K562 (cell line): ENCODE results near the gene FBN1. TPM values are rescaled to one million over a fixed set of nuclear protein-coding genes. Genes with fewer than 3 reads are reported as not detected.

Experiments used
- ATAC-seq: fragments of 200-7000 bp; cut with Tn5 transposase; 3 replicates; pipeline ENCODE4 v1.9.1; 2020; ENCODE audit warnings: moderate library complexity
- BruUV-seq: library from RNA; stranded (reverse); fragments of 400-500 nt; replicated peaks from 2 replicates; lab custom pipeline; 2021; lab: Mats Ljungman, UMichigan
- CTCF ChIA-PET: fragments of 300-600 bp; formaldehyde crosslinking; extraction: SDS; loops from one replicate; lab custom pipeline; 2021; ENCODE audit warnings: low intra/inter-chr PET ratio; lab: Yijun Ruan, JAX
- POLR2A ChIA-PET: fragments of 300-600, 350-650 bp; sonication (Branson Sonifier 250); formaldehyde crosslinking; extraction: SDS; loops from one replicate; lab custom pipeline; 2021; ENCODE audit warnings: antibody characterized with exemption, inconsistent platforms; lab: Yijun Ruan, JAX
- DNase-seq, 4 experiments: peaks; one replicate each; pipeline versions ENCODE4 v3.0.0 to v3.0.0-alpha.2; 2011 to 2018; ENCODE audit warnings: low spot score in 3 of 4, mixed read lengths in 3 of 4; ENCODE audit errors: extremely low read depth in 1 of 4
- FAIRE-seq: peaks from 2 replicates; lab custom pipeline; 2011; peaks lifted over from hg19 to GRCh38; lab: Jason Lieb, UNC
- H2AFZ ChIP-seq: 2 replicates; pipeline ENCODE4 v1.6.0; 2011; ENCODE audit warnings: low read depth, low read length, control low read depth, inconsistent platforms
- H3K27ac ChIP-seq: fragments of 200-600 bp; 3 replicates; pipeline ENCODE4 v1.8.0; 2011; ENCODE audit warnings: low read depth, mild to moderate bottlenecking, control low read depth, inconsistent platforms, low read length, moderate library complexity, mixed read lengths; ENCODE audit errors: extremely low read depth
- H3K27me3 ChIP-seq, 2 experiments: fragments of 300-600 bp in 1 of 2; 2 replicates in 1 of 2; 3 replicates in 1 of 2; pipeline versions ENCODE4 v1.6.0 to v1.8.0; 2011; ENCODE audit warnings: inconsistent platforms in 2 of 2, low read length in 2 of 2, mild to moderate bottlenecking in 1 of 2, mixed read lengths in 1 of 2, moderate library complexity in 1 of 2; ENCODE audit not compliant: control insufficient read depth in 2 of 2, insufficient read depth in 2 of 2
- H3K36me3 ChIP-seq: fragments of 300-600 bp; 3 replicates; pipeline ENCODE4 v1.8.0; 2011; ENCODE audit warnings: mild to moderate bottlenecking, low read length, inconsistent platforms; ENCODE audit not compliant: control insufficient read depth, insufficient read depth
- H3K4me1 ChIP-seq, 2 experiments: fragments of 200-600 bp in 1 of 2; replicated peaks in 1 of 2; 2 replicates in 1 of 2; 3 replicates in 1 of 2; pipeline versions ENCODE4 v1.5.1 to v1.8.0; 2011; ENCODE audit warnings: inconsistent platforms in 2 of 2, low read length in 2 of 2, mild to moderate bottlenecking in 1 of 2, mixed read lengths in 1 of 2, moderate library complexity in 1 of 2; ENCODE audit not compliant: control insufficient read depth in 2 of 2, insufficient read depth in 2 of 2
- H3K4me2 ChIP-seq: 2 replicates; pipeline ENCODE4 v1.6.1; 2011; ENCODE audit warnings: low read length, control low read depth, inconsistent platforms, mixed read lengths; ENCODE audit not compliant: insufficient read depth
- H3K4me3 ChIP-seq: fragments of 200-600 bp; sonication (generic), shearing (Covaris generic); 2 replicates; pipeline ENCODE4 v1.5.1; 2016; ENCODE audit warnings: control low read depth, inconsistent platforms
- H3K79me2 ChIP-seq: fragments of 200-600 bp; 3 replicates; pipeline ENCODE4 v1.8.0; 2011; ENCODE audit warnings: low read length, inconsistent platforms; ENCODE audit not compliant: control insufficient read depth, insufficient read depth
- H3K9ac ChIP-seq, 2 experiments: 2 replicates each; pipeline versions ENCODE4 v1.6.0 to v1.6.1; 2011; ENCODE audit warnings: low read depth in 2 of 2, low read length in 2 of 2, control low read depth in 1 of 2, inconsistent platforms in 1 of 2, mild to moderate bottlenecking in 1 of 2, mixed read lengths in 1 of 2; ENCODE audit not compliant: insufficient read depth in 1 of 2
- H3K9me1 ChIP-seq: one replicate; pipeline ENCODE4 v1.6.0; 2011; ENCODE audit warnings: inconsistent platforms, mild to moderate bottlenecking, low read length, moderate library complexity; ENCODE audit not compliant: control insufficient read depth, insufficient read depth
- H3K9me3 ChIP-seq: replicated peaks from 2 replicates; pipeline ENCODE4 v1.5.1; 2011; ENCODE audit warnings: low read depth, low read length, inconsistent platforms; ENCODE audit not compliant: control insufficient read depth, insufficient read depth
- H4K20me1 ChIP-seq: replicated peaks from 2 replicates; pipeline ENCODE4 v1.6.1; 2011; ENCODE audit warnings: low read length, inconsistent platforms, mixed read lengths; ENCODE audit not compliant: control insufficient read depth, insufficient read depth
- CTBP1 ChIP-seq: fragments of 450-650 bp; IDR thresholded peaks from 2 replicates; pipeline ENCODE4 v1.6.1; 2016; ENCODE audit warnings: borderline replicate concordance
- CXXC5 ChIP-seq: fragments of 250-450 bp; sonication (Bioruptor Pico); IDR thresholded peaks from 2 replicates; pipeline ENCODE4 v1.8.0; 2022; ENCODE audit warnings: inconsistent platforms, mild to moderate bottlenecking, moderate library complexity
- DPF2 ChIP-seq: fragments of 450-650 bp; IDR thresholded peaks from 2 replicates; pipeline ENCODE4 v1.6.1; 2016
- HNRNPUL1 ChIP-seq: fragments of 200-400 bp; formaldehyde crosslinking; IDR thresholded peaks from 2 replicates; pipeline ENCODE4 v1.6.1; 2017; ENCODE audit warnings: low read length
- KDM1A ChIP-seq, 2 experiments: fragments of 450-650 bp; IDR thresholded peaks; 2 replicates each; pipeline ENCODE4 v1.6.1; 2016; ENCODE audit warnings: mild to moderate bottlenecking in 2 of 2
- MBD2 ChIP-seq: sonication (generic); IDR thresholded peaks from 2 replicates; pipeline ENCODE4 v1.6.1; 2016; ENCODE audit warnings: low read depth, borderline replicate concordance
- NCOA4 ChIP-seq: fragments of 450-650 bp; IDR thresholded peaks from 2 replicates; pipeline ENCODE4 v1.6.1; 2018; ENCODE audit warnings: mild to moderate bottlenecking; ENCODE audit not compliant: partially characterized antibody
- ZNF507 ChIP-seq: conservative IDR thresholded peaks from 2 replicates; pipeline ENCODE4 v1.6.1; 2017; ENCODE audit warnings: missing genetic modification characterization, missing compliant biosample characterization
- WGBS: fragments of 100-300 bp; shearing (Covaris generic); methylation state at CpG from one replicate; pipeline ENCODE4 v1.1.6; 2016; ENCODE audit warnings: low coverage, mixed read lengths; ENCODE audit not compliant: insufficient coverage; ENCODE audit errors: missing lambda C conversion rate; 5-methylcytosine and 5-hydroxymethylcytosine counted together
- in situ Hi-C: fragments of 300-500 bp; cut with MboI; formaldehyde crosslinking; loops from 4 replicates; pipeline ENCODE4 v1.15.0; 2018; ENCODE audit warnings: inconsistent platforms, mixed read lengths
- intact Hi-C: fragments of 100-400 bp; cut with micrococcal nuclease; formaldehyde crosslinking; loops from 2 replicates; pipeline ENCODE4 v1.14.2; 2022
- polyA plus RNA-seq, 8 experiments: library from polyadenylated mRNA; depleted of rRNA in 4 of 8; stranded (reverse) in 5 of 8; unstranded in 3 of 8; fragments of >200 nt; fragmentation: Nextera tagmentation in 2 of 8; fragmentation: Illumina TruSeq in 1 of 8; extraction: Ambion mirVana in 2 of 8; extraction: Trizol in 1 of 8; gene quantifications; 2 replicates each; pipeline versions ENCODE4 v1.2.1 to v1.2.3, GENCODE V29; 2011 to 2014; ENCODE audit warnings: inconsistent platforms in 1 of 8, missing spikeins in 1 of 8
- total RNA-seq, 7 experiments: library from RNA; depleted of rRNA in 6 of 7; stranded (reverse); fragments of >200 nt in 6 of 7; fragmentation: Illumina TruSeq in 2 of 7; extraction: Trizol in 2 of 7; gene quantifications; 2 replicates each; pipeline versions ENCODE4 v1.2.1 to v1.2.3, GENCODE V29; 2011 to 2021; ENCODE audit warnings: low replicate concordance in 1 of 7
- TF ChIP-seq, protein P1 (sequence below): fragments of 450-650 bp; IDR thresholded peaks from 2 replicates; pipeline ENCODE4 v1.6.1; 2016; ENCODE audit warnings: mild to moderate bottlenecking

FBN1 gene
- total and polyA plus RNA-seq, 9 of the 15 experiments (the other 6 are each of a cell fraction or from before 2014, with no cell fraction given): 0.15 to 1.2 (median 0.60) TPM

DNA sequence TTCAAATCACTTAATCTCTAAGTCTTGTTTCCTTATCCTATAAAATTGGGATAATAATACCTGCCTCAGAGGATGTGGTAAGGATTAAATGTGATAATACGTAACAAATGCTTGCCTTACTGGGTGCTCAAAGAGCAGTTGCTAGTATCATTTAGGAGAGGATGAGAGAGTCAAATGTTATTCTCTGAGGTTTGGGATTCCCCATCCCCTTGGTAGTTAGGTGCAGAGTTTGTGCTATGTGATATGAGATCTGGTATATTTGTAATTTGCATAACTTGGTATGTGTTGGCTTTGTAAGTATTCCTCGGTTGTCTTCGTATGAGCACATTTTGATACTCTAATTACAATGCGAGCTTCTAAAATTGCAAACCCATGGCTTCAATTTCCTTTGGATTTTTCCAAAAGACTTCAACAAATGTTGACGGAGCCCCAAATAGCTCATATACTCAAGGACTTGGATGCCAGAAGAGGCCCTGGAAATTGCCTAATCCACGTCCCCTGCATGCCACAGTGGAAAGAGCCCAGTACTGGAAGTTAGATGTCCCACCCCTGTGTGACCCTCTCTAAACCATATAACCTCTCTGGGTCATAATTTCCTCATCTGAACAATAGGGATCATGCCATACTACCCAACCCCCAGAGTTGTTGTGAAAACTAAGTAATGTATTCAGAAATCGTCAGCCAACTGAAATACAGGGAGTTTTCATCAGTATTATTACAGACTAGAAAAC lies 85.0 kb downstream of the FBN1 start:
- Histone ChIP-seq H3K27me3 (peaks cover 0 to 4% of the 10 kb centered on the region in 2 experiments; a peak in 1 of 5 replicates), H3K4me1 (no peaks in the 10 kb centered on the region; a peak in 1 of 5 replicates), H4K20me1 (no peaks in the 10 kb centered on the region), H3K4me3 (no peak overlapping the region), H3K79me2 (no peaks in the 10 kb centered on the region), H3K27ac (no peak overlapping the region), H3K4me2 (no peak overlapping the region), H3K9me3 (no peaks in the 10 kb centered on the region), H3K36me3 (no peaks in the 10 kb centered on the region), H3K9me1 (no peaks in the 10 kb centered on the region), H3K9ac (no peak overlapping the region), H2AFZ (no peak overlapping the region)
- TF ChIP-seq CTBP1 (no peak), KDM1A (IDR thresholded peaks at IDR 0.05) (no peak), ZNF507 (no peak), HNRNPUL1 (no peak), MBD2 (no peak), DPF2 (no peak), NCOA4 (no peak), CXXC5 (CRISPR knock-in tag) (no peak)
- TF ChIP-seq, protein P1, sequence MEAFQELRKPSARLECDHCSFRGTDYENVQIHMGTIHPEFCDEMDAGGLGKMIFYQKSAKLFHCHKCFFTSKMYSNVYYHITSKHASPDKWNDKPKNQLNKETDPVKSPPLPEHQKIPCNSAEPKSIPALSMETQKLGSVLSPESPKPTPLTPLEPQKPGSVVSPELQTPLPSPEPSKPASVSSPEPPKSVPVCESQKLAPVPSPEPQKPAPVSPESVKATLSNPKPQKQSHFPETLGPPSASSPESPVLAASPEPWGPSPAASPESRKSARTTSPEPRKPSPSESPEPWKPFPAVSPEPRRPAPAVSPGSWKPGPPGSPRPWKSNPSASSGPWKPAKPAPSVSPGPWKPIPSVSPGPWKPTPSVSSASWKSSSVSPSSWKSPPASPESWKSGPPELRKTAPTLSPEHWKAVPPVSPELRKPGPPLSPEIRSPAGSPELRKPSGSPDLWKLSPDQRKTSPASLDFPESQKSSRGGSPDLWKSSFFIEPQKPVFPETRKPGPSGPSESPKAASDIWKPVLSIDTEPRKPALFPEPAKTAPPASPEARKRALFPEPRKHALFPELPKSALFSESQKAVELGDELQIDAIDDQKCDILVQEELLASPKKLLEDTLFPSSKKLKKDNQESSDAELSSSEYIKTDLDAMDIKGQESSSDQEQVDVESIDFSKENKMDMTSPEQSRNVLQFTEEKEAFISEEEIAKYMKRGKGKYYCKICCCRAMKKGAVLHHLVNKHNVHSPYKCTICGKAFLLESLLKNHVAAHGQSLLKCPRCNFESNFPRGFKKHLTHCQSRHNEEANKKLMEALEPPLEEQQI: no peak
- BruUV-seq: no TSS peak
- ATAC-seq (no peak), FAIRE-seq (peak; percentile 59), DNase-seq (no peak)
- in situ Hi-C loops (no loop called here), intact Hi-C loops (no loop called here)
- ChIA-PET CTCF (no interaction called here), POLR2A (no interaction called here)
- WGBS: 60% methylated on average over 7 of the region's 7 CpGs
